Skeletal muscle satellite cell (primary cell): ENCODE data around the gene MYO3B.

Experiments
- H3K27me3 ChIP-seq: 2 replicates; pipeline ENCODE4 v1.7.0; 2013; ENCODE audit warnings: low read length; ENCODE audit not compliant: control insufficient read depth, insufficient read depth
- H3K36me3 ChIP-seq: 2 replicates; pipeline ENCODE4 v1.7.0; 2013; ENCODE audit warnings: mild to moderate bottlenecking, control low read depth, low read length; ENCODE audit not compliant: insufficient read depth
- H3K4me1 ChIP-seq: 2 replicates; pipeline ENCODE4 v1.7.0; 2013; ENCODE audit warnings: low read length; ENCODE audit not compliant: control insufficient read depth, insufficient read depth
- H3K4me2 ChIP-seq: 2 replicates; pipeline ENCODE4 v1.7.0; 2013; ENCODE audit warnings: mild to moderate bottlenecking, low read length
- H3K4me3 ChIP-seq: 2 replicates; pipeline ENCODE4 v1.7.0; 2013; ENCODE audit warnings: low read length
- H3K9ac ChIP-seq: 2 replicates; pipeline ENCODE4 v1.7.0; 2013; ENCODE audit warnings: mild to moderate bottlenecking, low read depth, low read length, moderate library complexity
- H3K9me3 ChIP-seq: replicated peaks from 2 replicates; pipeline ENCODE4 v1.7.0; 2013; ENCODE audit warnings: mild to moderate bottlenecking, control low read depth, low read length

Gene MYO3B

DNA sequence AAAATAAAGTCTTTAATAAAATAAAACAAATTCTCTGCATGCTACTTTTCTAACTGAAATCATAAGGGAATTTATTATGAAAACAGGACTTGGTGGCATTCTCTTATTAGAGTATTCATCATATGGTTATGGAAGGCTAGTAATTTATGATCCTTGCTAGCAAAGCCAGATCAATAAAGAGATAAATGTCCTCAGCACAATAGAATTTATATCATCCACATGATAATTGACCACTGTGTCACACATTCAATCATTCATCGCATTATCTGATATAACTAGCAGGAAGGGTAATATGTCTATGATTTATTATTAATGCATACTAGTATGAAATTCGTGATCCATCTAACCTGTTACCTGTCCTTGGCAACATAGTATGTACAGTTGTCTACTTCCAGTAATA, 175.8 kb downstream of the MYO3B start:
- peaks cover 21% of the 10 kb centered on the region for H3K27me3 ChIP-seq
- no peak overlapping the region for H3K4me2 ChIP-seq
- no peaks in the 10 kb centered on the region for H3K36me3 ChIP-seq
- no peaks in the 10 kb centered on the region for H3K9me3 ChIP-seq
- no peak overlapping the region for H3K9ac ChIP-seq
- H3K4me3 ChIP-seq: no peak overlapping the region
- H3K4me1 ChIP-seq: no peaks in the 10 kb centered on the region

DNA sequence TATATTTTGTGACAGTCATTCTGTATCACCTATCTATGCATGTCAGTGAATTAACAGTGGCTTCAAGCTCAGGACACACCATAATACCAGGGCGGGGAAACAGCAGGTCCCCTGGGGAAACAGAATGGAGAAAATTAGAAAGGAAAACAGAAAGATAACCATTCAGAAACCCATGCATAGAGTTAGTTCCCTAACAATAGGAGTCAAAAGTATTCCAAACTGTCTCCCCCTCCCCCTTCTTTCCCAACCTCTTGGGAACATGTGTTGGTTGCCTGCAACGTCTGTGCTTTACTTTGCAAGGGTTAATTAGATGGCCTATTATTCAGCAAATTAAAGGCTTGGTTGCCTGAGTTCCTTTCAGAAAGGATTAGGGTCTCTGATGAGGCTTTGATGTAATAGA, 176.4 kb downstream of the MYO3B start:
- H3K36me3 ChIP-seq: no peaks in the 10 kb centered on the region
- H3K9ac ChIP-seq: no peak overlapping the region
- peaks cover 26% of the 10 kb centered on the region for H3K27me3 ChIP-seq
- no peaks in the 10 kb centered on the region for H3K4me1 ChIP-seq
- H3K4me3 ChIP-seq: no peak overlapping the region
- H3K9me3 ChIP-seq: no peaks in the 10 kb centered on the region
- no peak overlapping the region for H3K4me2 ChIP-seq

DNA sequence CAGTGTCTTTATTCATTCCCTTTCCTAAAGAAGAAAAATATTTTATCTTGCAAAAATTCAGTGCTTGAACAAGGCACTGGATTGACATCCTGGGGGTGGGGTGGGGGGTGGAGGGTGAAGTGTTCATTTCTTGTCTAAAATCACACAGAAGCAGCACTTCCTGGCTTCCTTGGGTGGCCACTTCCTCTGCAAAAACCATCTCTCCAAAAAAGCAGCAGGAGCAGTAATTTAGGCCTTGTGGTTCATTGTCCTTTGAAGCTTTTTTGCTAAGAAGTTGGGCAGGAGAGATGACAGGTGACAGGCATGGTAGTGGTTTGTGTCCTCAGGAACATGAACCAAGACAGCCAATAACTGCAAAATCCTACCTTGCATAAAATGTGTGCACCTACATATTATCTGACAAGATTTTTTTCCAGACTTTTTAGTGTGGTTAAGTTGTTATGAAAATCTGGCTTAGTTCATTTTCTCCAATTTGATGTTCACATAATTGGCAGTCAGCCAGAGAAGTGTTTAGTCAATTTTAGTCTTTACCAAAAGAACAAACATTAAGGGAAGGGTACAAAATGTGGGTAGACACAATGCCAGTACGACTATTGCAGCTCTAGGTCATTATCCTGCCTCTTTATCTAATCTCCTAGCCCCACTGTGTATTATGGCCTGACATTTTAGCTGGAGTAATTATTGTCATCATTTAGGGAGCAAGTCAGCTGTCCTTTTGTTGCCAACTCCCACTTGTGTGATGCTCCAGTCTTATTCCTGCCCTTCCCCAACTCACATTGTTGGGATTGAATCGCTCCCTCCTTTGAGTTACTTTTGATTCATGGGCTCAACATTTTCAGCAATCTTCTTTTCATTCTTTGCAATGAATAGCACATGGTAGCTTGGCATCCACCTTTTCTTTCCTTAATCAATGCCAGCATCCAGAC, 177.2 kb downstream of the MYO3B start:
- Histone ChIP-seq H3K4me3 (no peak overlapping the region), H3K9me3 (no peaks in the 10 kb centered on the region), H3K36me3 (no peaks in the 10 kb centered on the region), H3K4me1 (no peaks in the 10 kb centered on the region), H3K4me2 (no peak overlapping the region), H3K27me3 (peaks cover 33% of the 10 kb centered on the region), H3K9ac (no peak overlapping the region)

DNA sequence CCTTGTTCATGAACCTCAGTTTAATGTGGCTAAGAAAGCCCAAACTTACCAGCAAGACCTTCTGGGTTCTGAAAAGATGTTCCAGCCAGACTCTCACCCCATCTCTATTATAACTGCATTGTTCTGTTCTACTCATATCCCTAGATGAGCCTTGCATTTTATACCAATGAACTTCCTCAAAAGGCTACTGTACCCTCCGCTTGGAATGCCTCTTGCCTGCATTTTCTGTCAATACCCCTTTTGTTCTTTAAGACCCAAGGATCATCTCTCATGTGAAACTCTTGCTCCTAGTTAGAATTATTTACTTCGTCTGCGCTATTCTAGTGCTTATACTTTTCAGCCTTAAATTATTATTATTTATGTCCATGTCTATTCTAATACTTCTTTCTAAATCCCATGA, 181.5 kb downstream of the MYO3B start:
- H3K4me1 ChIP-seq: no peaks in the 10 kb centered on the region

DNA sequence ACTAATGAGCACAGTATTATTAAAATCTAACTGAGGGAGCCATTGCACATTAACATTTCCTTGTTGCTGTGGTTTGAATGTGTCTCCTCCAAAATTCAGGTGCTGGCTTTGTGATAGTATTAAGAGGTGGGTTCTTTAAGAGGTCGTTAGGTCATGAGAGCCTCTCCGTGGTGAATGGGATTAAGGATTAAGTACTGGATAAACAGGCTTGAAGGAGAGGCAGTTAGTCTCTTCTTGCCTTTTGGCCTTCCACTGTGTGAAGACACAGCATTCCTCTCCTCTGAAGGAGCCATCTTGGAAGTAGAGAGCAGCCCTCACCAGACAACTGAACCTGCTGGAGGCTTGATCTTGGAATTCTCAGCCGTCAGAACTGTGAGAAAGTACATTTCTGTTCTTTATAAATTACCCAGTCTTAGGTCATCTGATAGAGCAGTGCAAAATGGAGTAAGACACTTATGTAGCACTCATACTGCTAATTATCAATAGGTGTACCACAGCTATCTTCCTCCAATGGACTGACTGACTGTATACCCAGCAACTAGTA, 182.7 kb downstream of the MYO3B start:
- Histone ChIP-seq H3K9ac (no peak overlapping the region), H3K9me3 (no peaks in the 10 kb centered on the region), H3K36me3 (no peaks in the 10 kb centered on the region), H3K4me1 (no peaks in the 10 kb centered on the region), H3K27me3 (peaks cover 66% of the 10 kb centered on the region), H3K4me3 (no peak overlapping the region), H3K4me2 (no peak overlapping the region)

More for the DNA sequence above, 181.5 kb downstream of the MYO3B start:
- Histone ChIP-seq H3K4me3 (no peak overlapping the region), H3K27me3 (peaks cover 56% of the 10 kb centered on the region), H3K36me3 (no peaks in the 10 kb centered on the region), H3K9ac (no peak overlapping the region), H3K4me2 (no peak overlapping the region), H3K9me3 (no peaks in the 10 kb centered on the region)

DNA sequence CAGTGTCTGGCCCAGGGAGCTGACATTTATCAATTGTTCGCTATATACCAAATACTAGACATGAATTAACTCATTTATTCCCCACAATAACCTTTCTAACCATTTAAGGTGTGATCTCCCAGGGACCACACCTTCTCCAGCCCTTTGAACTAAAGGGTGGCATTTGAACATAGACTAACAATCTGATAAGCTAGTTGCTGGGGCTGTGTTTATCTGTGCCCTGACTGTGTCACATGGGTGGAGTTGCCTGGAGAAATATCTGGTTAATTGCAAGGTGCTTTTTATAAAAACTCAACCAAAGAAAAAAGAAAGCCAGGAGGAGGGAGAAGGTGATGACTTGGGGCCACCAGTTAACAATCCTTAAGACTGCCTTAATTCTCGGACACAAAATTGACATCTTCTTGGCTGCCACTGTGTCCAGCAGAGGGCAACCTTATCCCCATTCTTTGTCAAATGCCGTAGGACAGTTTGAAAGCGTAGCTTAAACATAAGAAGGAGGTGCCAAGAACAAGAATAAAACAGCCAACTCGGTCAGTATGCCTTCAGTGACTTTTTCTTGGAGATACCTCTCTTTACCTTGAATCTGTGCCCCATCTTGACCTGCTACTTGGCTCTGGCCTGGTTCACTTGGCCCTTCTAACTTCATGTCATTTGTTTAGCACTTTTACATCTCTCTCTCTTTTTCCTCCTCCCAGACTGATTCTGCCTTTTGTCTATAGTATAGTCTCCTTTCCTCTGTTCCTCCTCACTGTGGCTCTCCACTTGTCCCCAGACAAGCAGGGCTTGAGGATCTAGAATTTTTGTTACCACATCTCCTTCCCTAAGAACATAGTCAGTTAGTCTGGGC, 183.4 kb downstream of the MYO3B start:
- Histone ChIP-seq H3K36me3 (no peaks in the 10 kb centered on the region), H3K9ac (no peak overlapping the region), H3K4me3 (no peak overlapping the region), H3K27me3 (peaks cover 72% of the 10 kb centered on the region), H3K4me2 (no peak overlapping the region), H3K9me3 (no peaks in the 10 kb centered on the region), H3K4me1 (no peaks in the 10 kb centered on the region)

DNA sequence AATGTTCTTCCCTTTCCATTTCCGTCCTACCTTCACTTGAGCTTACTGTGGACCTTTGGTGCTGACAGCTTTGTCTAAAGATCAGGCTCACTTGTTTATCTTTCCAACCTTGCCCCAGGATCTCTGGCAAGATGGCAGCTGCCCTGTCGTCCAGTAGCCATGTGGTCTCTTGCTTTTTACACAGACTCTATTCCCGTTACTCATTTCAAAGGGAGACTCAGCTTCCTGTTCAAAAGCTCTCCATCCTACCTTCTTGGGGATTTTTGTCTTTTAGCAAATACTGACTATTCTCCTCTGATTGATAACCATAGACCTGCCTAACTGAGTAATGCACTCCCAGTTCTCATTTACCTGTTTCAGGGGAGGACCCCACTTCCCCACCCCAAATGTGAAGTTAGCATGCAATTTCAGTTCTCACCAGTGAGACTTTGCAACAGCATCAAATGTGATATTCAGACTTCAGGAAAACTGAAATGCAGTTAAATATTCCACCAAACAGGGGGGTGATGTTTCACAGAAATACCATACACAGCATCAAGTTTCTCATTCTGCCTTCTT, 184.4 kb downstream of the MYO3B start:
- Histone ChIP-seq H3K4me2 (no peak overlapping the region), H3K27me3 (peaks cover 82% of the 10 kb centered on the region), H3K4me3 (no peak overlapping the region), H3K4me1 (no peaks in the 10 kb centered on the region), H3K9me3 (no peaks in the 10 kb centered on the region), H3K36me3 (no peaks in the 10 kb centered on the region), H3K9ac (no peak overlapping the region)

DNA sequence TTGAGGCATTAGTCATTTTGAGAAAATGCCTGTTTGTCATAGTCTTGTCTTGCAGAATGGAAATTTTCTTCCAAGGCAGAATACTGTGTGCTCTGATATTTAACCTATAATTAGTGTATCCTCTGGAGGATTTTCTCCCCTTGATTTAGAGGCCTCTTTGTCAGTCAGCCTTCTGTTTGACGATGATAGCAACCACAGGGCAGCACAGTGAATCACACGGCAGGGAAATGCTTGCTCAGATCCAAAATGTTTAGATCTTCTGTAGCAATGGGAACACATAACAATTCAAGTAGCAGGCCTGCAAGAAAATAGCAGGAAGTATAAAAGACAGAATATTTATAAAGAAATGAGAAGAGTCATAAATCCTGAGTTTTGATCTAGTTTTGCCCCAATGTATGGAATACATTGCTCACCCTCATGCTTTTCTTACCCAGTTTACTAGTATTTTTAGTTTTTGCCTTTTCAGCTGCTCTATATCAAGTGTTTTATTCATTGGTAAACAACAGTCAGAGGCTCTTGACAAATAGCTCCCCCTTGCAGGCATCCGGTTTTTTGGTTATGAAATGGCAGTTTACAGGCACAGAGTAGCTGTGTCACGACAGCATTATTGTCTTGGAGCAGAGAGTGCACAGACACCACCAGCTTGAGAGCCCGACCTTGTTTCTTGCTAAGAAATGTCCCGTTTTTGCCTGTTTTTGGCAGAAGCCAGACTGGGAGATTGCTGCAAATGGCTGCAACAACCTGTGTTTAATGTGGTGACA, 185.1 kb downstream of the MYO3B start:
- Histone ChIP-seq H3K36me3 (no peaks in the 10 kb centered on the region), H3K4me3 (no peak overlapping the region), H3K9ac (no peak overlapping the region), H3K4me2 (no peak overlapping the region), H3K9me3 (no peaks in the 10 kb centered on the region), H3K27me3 (peaks cover 88% of the 10 kb centered on the region), H3K4me1 (no peaks in the 10 kb centered on the region)

DNA sequence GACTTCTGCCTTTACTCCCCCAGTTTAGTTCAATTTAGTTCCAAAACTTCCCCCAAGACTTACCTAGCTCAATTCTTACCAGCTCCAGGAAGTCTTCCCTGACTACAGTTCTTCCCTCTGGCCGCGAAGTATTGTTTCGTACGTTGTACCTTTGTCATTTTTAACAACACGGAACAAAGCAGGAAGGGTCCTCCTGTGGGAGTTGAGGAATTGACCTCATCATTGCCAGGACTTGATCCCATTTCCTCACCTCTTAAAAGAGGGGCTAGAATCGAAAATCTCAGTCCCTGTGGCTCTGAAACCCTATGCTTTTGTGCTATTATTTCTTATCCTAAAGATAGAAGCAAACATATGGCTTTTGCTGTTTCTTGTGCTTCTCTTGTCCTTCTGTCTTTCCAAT, 187.1 kb downstream of the MYO3B start:
- no peaks in the 10 kb centered on the region for H3K9me3 ChIP-seq
- H3K4me1 ChIP-seq: no peaks in the 10 kb centered on the region
- H3K4me2 ChIP-seq: no peak overlapping the region
- H3K9ac ChIP-seq: no peak overlapping the region
- H3K4me3 ChIP-seq: no peak overlapping the region
- no peaks in the 10 kb centered on the region for H3K36me3 ChIP-seq
- peaks cover 84% of the 10 kb centered on the region for H3K27me3 ChIP-seq

DNA sequence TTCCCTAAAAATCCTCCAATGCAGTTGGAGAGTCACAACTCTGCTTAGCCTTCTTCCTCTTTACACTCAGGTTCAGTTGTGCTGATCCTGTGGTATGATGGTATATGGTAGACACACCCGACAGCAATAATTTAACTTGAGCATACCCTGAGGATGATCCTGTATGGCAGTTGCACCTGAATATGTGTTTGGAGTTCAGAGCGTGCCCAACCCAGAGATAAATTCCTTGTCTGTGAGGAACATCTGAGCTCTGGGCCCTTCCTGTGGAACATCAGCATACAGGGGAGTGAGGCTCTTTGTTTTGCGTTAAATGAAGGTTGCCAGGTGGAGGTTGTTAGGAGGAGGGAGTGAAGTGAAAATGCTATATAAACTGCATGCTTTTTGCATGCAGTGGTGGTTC, 187.7 kb downstream of the MYO3B start:
- H3K4me3 ChIP-seq: no peak overlapping the region
- H3K9me3 ChIP-seq: no peaks in the 10 kb centered on the region
- no peaks in the 10 kb centered on the region for H3K4me1 ChIP-seq
- H3K4me2 ChIP-seq: no peak overlapping the region
- no peak overlapping the region for H3K9ac ChIP-seq
- peaks cover 77% of the 10 kb centered on the region for H3K27me3 ChIP-seq
- H3K36me3 ChIP-seq: no peaks in the 10 kb centered on the region

DNA sequence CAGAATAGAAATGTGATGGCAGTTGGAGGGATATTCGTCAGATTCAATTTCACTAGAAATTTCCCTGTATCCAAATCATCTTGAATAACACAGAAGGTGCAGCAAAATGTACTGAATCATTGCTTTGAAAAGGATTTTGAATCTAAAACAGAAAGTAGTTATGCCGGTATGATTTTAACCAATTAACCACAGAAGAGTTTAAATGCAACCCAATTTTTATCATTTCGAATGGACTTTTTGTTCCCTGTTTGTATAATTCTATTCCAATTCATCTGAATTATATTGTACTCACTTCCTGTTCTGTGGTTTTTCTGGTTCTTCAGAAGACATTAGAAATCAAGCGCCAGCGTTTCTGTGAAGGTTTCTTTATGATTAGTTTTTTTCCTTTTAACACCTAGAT, 190.4 kb downstream of the MYO3B start:
- Histone ChIP-seq H3K4me1 (no peaks in the 10 kb centered on the region), H3K27me3 (peaks cover 64% of the 10 kb centered on the region), H3K9me3 (no peaks in the 10 kb centered on the region), H3K4me2 (no peak overlapping the region), H3K9ac (no peak overlapping the region), H3K4me3 (no peak overlapping the region), H3K36me3 (no peaks in the 10 kb centered on the region)
